GM18867 (cell line): ENCODE data around the gene UTP14A.
"Not testable (repeated sequence)": the region's sequence is repeated elsewhere in the genome, so short reads cannot be mapped to it uniquely, and the experiment has no call there.

Source experiments
- ATAC-seq: cut with Tn5 transposase; IDR thresholded peaks from one replicate; pipeline ENCODE4 v1.9.1; 2021; ENCODE audit warnings: mild to moderate bottlenecking, moderate library complexity; ENCODE audit not compliant: unreplicated experiment

The UTP14A gene

GRCh38 chrX:129905787-129906580 is at the start of gene UTP14A:
TSS of gene UTP14A (plus strand) at chrX:129906164. CDS start at chrX:129906211, 47 bp downstream.
- ATAC-seq, result peak; percentile 95

GRCh38 chrX:129859134-129859533 is 46.8 kb upstream of the UTP14A start:
- ATAC-seq, result not testable (repeated sequence)

- not testable (repeated sequence) for ATAC-seq
These were observed 39.6 kb upstream of the UTP14A start for GRCh38 chrX:129866321-129866720.

GRCh38 chrX:129872524-129872923 is 33.4 kb upstream of the UTP14A start:
- no peak for ATAC-seq

- no peak for ATAC-seq
These were observed 30.3 kb upstream of the UTP14A start for GRCh38 chrX:129875669-129876068.

GRCh38 chrX:129876771-129877305 is 29.1 kb upstream of the UTP14A start:
- no peak for ATAC-seq

- no peak for ATAC-seq
These were observed 28.6 kb upstream of the UTP14A start for GRCh38 chrX:129877401-129877800.

- no peak for ATAC-seq
These were observed 5.9 kb upstream of the UTP14A start for GRCh38 chrX:129900054-129900453.

- ATAC-seq, result no peak
These were observed 2.7 kb downstream of the UTP14A start for GRCh38 chrX:129908636-129909035.

- no peak for ATAC-seq
These were observed 19.5 kb downstream of the UTP14A start for GRCh38 chrX:129925305-129926092.

GRCh38 chrX:129930941-129931410 is 25.0 kb downstream of the UTP14A start:
- ATAC-seq, result no peak

GRCh38 chrX:129931411-129932015 is 25.5 kb downstream of the UTP14A start:
- ATAC-seq, result peak; percentile 62

- peak; percentile 57 for ATAC-seq
These were observed 26.3 kb downstream of the UTP14A start for GRCh38 chrX:129932016-129932820.

GRCh38 chrX:129932821-129933321 is 26.9 kb downstream of the UTP14A start:
- ATAC-seq, result peak; percentile 16

- ATAC-seq, result no peak
These were observed 27.7 kb downstream of the UTP14A start for GRCh38 chrX:129933700-129934099.

GRCh38 chrX:129934461-129934860 is 28.5 kb downstream of the UTP14A start:
- no peak for ATAC-seq

- no peak for ATAC-seq
These were observed 29.0 kb downstream of the UTP14A start for GRCh38 chrX:129934952-129935351.

- no peak for ATAC-seq
These were observed 32.1 kb downstream of the UTP14A start for GRCh38 chrX:129938081-129938480.

- no peak for ATAC-seq
These were observed 34.0 kb downstream of the UTP14A start for GRCh38 chrX:129939986-129940385.

GRCh38 chrX:129940721-129941120 is 34.8 kb downstream of the UTP14A start:
- no peak for ATAC-seq
